ENCODE data around the gene COG3. TPM values are rescaled to one million over a fixed set of nuclear protein-coding genes. Genes with fewer than 3 reads are reported as not detected.

Gene COG3
- total and polyA plus RNA-seq, 10 of the 15 experiments (the other 5 are each of a cell fraction or from before 2014, with no cell fraction given) = 6.1 to 35.1 (median 22.6) TPM

DNA sequence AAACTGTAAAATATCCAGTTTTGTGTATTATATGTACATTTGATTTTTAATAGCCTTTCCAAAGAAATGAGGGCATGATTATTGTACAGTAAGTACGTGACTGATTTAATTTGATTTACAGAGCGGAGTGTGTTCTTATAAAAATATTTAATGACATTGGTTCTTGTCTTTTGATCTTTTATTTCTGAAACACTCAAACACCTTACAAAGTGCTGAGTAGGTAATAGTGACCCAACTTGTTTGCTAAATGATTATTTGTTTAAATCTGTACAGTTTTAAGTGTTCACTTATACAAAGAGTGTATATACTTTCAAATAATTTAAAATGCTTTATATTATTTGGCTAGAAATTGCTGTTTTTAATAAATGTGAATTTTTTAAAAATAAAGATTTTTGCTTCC lies 71.5 kb downstream of the COG3 start:
- ATAC-seq (no peak), FAIRE-seq (no peak), DNase-seq (ENCODE audit: low read depth, low spot score) (no peak)
- intact Hi-C loops (cut with micrococcal nuclease; ENCODE audit: unreplicated experiment) = no loop called here
- Histone ChIP-seq H3K36me3 (ENCODE audit: control insufficient read depth in 2 of 2, insufficient read depth in 2 of 2, low read length in 1 of 2) (peaks cover 3 to 24% of the 10 kb centered on the region in 2 experiments; a peak in 3 of 4 replicates), H3K4me2 (ENCODE audit: control insufficient read depth, insufficient read depth) (no peak overlapping the region), H3K79me2 (ENCODE audit: control insufficient read depth, insufficient read depth, low read length) (no peaks in the 10 kb centered on the region), H3K4me3 (no peak overlapping the region), H3K27ac (ENCODE audit: control insufficient read depth, insufficient read depth) (no peak overlapping the region), H4K20me1 (ENCODE audit: control insufficient read depth, insufficient read depth) (no peaks in the 10 kb centered on the region), H3K9me3 (replicated peaks; ENCODE audit: control insufficient read depth, insufficient read depth, low read length) (no peaks in the 10 kb centered on the region), H3K4me1 (ENCODE audit: control insufficient read depth, insufficient read depth, low read length) (no peaks in the 10 kb centered on the region), H3K9ac (ENCODE audit: control insufficient read depth, insufficient read depth, low read length) (no peak overlapping the region), H2AFZ (ENCODE audit: control insufficient read depth, low read depth, low read length) (no peak overlapping the region), H3K27me3 (replicated peaks in 1 of 2; ENCODE audit: control insufficient read depth in 2 of 2, insufficient read depth in 2 of 2, low read length in 1 of 2) (no peaks in the 10 kb centered on the region)
- WGBS (ENCODE audit: insufficient coverage, insufficient replicate concordance, low lambda C conversion rate, missing lambda C conversion rate) = 100% methylated on average over 2 of the region's 2 CpGs
- TF ChIP-seq, protein P1, sequence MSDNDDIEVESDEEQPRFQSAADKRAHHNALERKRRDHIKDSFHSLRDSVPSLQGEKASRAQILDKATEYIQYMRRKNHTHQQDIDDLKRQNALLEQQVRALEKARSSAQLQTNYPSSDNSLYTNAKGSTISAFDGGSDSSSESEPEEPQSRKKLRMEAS (IDR thresholded peaks at IDR 0.05; ENCODE audit: low read depth, low read length) = no peak
- TF ChIP-seq MYB (IDR thresholded peaks at IDR 0.05; ENCODE audit: borderline replicate concordance, low read depth, low read length) (no peak), ZBED1 (IDR thresholded peaks at IDR 0.05; ENCODE audit: borderline replicate concordance) (no peak), JUNB (IDR thresholded peaks at IDR 0.05) (no peak), SREBF2 (IDR thresholded peaks at IDR 0.05; ENCODE audit: low read length) (no peak), STAT1 (conservative IDR thresholded peaks at IDR 0.05) (no peak), DPF2 (IDR thresholded peaks at IDR 0.05) (no peak), POU2F2 (IDR thresholded peaks at IDR 0.05; ENCODE audit: borderline replicate concordance, low read depth, low read length) (no peak)
- TF ChIP-seq, protein P2, sequence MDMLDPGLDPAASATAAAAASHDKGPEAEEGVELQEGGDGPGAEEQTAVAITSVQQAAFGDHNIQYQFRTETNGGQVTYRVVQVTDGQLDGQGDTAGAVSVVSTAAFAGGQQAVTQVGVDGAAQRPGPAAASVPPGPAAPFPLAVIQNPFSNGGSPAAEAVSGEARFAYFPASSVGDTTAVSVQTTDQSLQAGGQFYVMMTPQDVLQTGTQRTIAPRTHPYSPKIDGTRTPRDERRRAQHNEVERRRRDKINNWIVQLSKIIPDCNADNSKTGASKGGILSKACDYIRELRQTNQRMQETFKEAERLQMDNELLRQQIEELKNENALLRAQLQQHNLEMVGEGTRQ (IDR thresholded peaks at IDR 0.05; ENCODE audit: borderline replicate concordance, low read depth, low read length) = no peak
- TF ChIP-seq, protein P3, sequence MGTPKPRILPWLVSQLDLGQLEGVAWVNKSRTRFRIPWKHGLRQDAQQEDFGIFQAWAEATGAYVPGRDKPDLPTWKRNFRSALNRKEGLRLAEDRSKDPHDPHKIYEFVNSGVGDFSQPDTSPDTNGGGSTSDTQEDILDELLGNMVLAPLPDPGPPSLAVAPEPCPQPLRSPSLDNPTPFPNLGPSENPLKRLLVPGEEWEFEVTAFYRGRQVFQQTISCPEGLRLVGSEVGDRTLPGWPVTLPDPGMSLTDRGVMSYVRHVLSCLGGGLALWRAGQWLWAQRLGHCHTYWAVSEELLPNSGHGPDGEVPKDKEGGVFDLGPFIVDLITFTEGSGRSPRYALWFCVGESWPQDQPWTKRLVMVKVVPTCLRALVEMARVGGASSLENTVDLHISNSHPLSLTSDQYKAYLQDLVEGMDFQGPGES (IDR thresholded peaks at IDR 0.05) = no peak
- no TSS peak for BruUV-seq (replicated peaks)
- POLR2A ChIA-PET = no interaction called here
- in situ Hi-C loops (cut with MboI) = no loop called here
- SMC1A ChIA-PET (ENCODE audit: uncharacterized antibody, unreplicated experiment) = interaction anchor here (1.4 kb wide), 1 partner anchor 49 kb away, joined by 3 read pairs; no protein-coding TSS in a partner anchor
- CTCF ChIA-PET = no interaction called here
- RAD21 ChIA-PET (ENCODE audit: unreplicated experiment) = no interaction called here
